Duodenal mucosa (tissue), 2 donors: ENCODE data around the gene TBL1XR1.

ENCODE experiments used
- H3K27ac ChIP-seq: one replicate; pipeline ENCODE4 v1.7.0; 2013; ENCODE audit warnings: low read depth, low read length
- H3K27me3 ChIP-seq, 2 donors: one replicate each; pipeline ENCODE4 v1.7.0; 2013; ENCODE audit warnings: low read length in 2 of 2, control low read depth in 1 of 2; ENCODE audit not compliant: insufficient read depth in 2 of 2, control insufficient read depth in 1 of 2
- H3K36me3 ChIP-seq, 2 donors: one replicate each; pipeline ENCODE4 v1.7.0; 2013; ENCODE audit warnings: low read length in 2 of 2, control low read depth in 1 of 2; ENCODE audit not compliant: insufficient read depth in 2 of 2, control insufficient read depth in 1 of 2
- H3K4me1 ChIP-seq, 2 donors: one replicate each; pipeline ENCODE4 v1.7.0; 2013; ENCODE audit warnings: low read length in 2 of 2, control low read depth in 1 of 2; ENCODE audit not compliant: insufficient read depth in 2 of 2, control insufficient read depth in 1 of 2
- H3K4me3 ChIP-seq, 2 donors: one replicate each; pipeline ENCODE4 v1.7.0; 2013; ENCODE audit warnings: low read length in 2 of 2, low read depth in 1 of 2
- H3K9ac ChIP-seq, 2 donors: one replicate each; pipeline ENCODE4 v1.7.0; 2013; ENCODE audit warnings: low read length in 2 of 2, low read depth in 1 of 2
- H3K9me3 ChIP-seq, 2 donors: one replicate each; pipeline ENCODE4 v1.7.0; 2013; ENCODE audit warnings: low read length in 2 of 2, control low read depth in 1 of 2; ENCODE audit not compliant: control insufficient read depth in 1 of 2

TBL1XR1 gene

GRCh38 chr3:177080122-177080521 lies 117.2 kb downstream of the TBL1XR1 start:
- Histone ChIP-seq H3K4me1 (peaks cover 0 to 7% of the 10 kb centered on the region in 2 donors), H3K36me3 (peaks cover 0 to 4% of the 10 kb centered on the region in 2 donors), H3K27me3 (no peaks in the 10 kb centered on the region), H3K9ac (no peak overlapping the region), H3K9me3 (no peaks in the 10 kb centered on the region), H3K27ac (no peak overlapping the region), H3K4me3 (no peak overlapping the region)

GRCh38 chr3:177079684-177080083 lies 117.6 kb downstream of the TBL1XR1 start:
- H3K36me3 ChIP-seq = peaks cover 0 to 4% of the 10 kb centered on the region in 2 donors
- no peak overlapping the region for H3K4me3 ChIP-seq
- H3K27me3 ChIP-seq = no peaks in the 10 kb centered on the region
- no peak overlapping the region for H3K9ac ChIP-seq
- H3K9me3 ChIP-seq = no peaks in the 10 kb centered on the region
- H3K4me1 ChIP-seq = peaks cover 0 to 7% of the 10 kb centered on the region in 2 donors
- H3K27ac ChIP-seq = no peak overlapping the region

- Histone ChIP-seq H3K4me3 (no peak overlapping the region), H3K9ac (no peak overlapping the region), H3K4me1 (peaks cover 0 to 20% of the 10 kb centered on the region in 2 donors), H3K36me3 (peaks cover 0 to 4% of the 10 kb centered on the region in 2 donors), H3K27ac (no peak overlapping the region), H3K27me3 (no peaks in the 10 kb centered on the region), H3K9me3 (no peaks in the 10 kb centered on the region)
These were observed 125.7 kb downstream of the TBL1XR1 start for GRCh38 chr3:177071496-177072156.

- no peak overlapping the region for H3K9ac ChIP-seq
- no peaks in the 10 kb centered on the region for H3K36me3 ChIP-seq
- H3K9me3 ChIP-seq = no peaks in the 10 kb centered on the region
- H3K4me1 ChIP-seq = peaks cover 4 to 32% of the 10 kb centered on the region in 2 donors
- no peaks in the 10 kb centered on the region for H3K27me3 ChIP-seq
- no peak overlapping the region for H3K27ac ChIP-seq
- H3K4me3 ChIP-seq = no peak overlapping the region
These were observed 127.6 kb downstream of the TBL1XR1 start for GRCh38 chr3:177069514-177070329.

- Histone ChIP-seq H3K27me3 (no peaks in the 10 kb centered on the region), H3K36me3 (no peaks in the 10 kb centered on the region), H3K4me1 (peaks cover 4 to 32% of the 10 kb centered on the region in 2 donors), H3K9me3 (no peaks in the 10 kb centered on the region), H3K27ac (no peak overlapping the region), H3K9ac (no peak overlapping the region), H3K4me3 (no peak overlapping the region)
These were observed 128.3 kb downstream of the TBL1XR1 start for GRCh38 chr3:177068967-177069366.

GRCh38 chr3:177066068-177066467 lies 131.2 kb downstream of the TBL1XR1 start:
- Histone ChIP-seq H3K36me3 (no peaks in the 10 kb centered on the region), H3K9ac (no peak overlapping the region), H3K9me3 (no peaks in the 10 kb centered on the region), H3K4me1 (peaks cover 4 to 46% of the 10 kb centered on the region in 2 donors), H3K27ac (no peak overlapping the region), H3K4me3 (no peak overlapping the region), H3K27me3 (no peaks in the 10 kb centered on the region)

- Histone ChIP-seq H3K4me1 (peaks cover 4 to 46% of the 10 kb centered on the region in 2 donors), H3K9ac (no peak overlapping the region), H3K9me3 (no peaks in the 10 kb centered on the region), H3K27ac (no peak overlapping the region), H3K36me3 (no peaks in the 10 kb centered on the region), H3K27me3 (no peaks in the 10 kb centered on the region), H3K4me3 (no peak overlapping the region)
These were observed 131.8 kb downstream of the TBL1XR1 start for GRCh38 chr3:177065285-177066033.

GRCh38 chr3:177062052-177062732 lies 135.1 kb downstream of the TBL1XR1 start:
- H3K27me3 ChIP-seq = no peaks in the 10 kb centered on the region
- no peaks in the 10 kb centered on the region for H3K9me3 ChIP-seq
- H3K4me3 ChIP-seq = no peak overlapping the region
- no peak overlapping the region for H3K27ac ChIP-seq
- H3K36me3 ChIP-seq = no peaks in the 10 kb centered on the region
- no peak overlapping the region for H3K9ac ChIP-seq
- H3K4me1 ChIP-seq = peaks cover 9 to 42% of the 10 kb centered on the region in 2 donors

- no peaks in the 10 kb centered on the region for H3K9me3 ChIP-seq
- H3K4me3 ChIP-seq = no peak overlapping the region
- H3K4me1 ChIP-seq = peaks cover 9 to 43% of the 10 kb centered on the region in 2 donors
- no peak overlapping the region for H3K9ac ChIP-seq
- no peak overlapping the region for H3K27ac ChIP-seq
- H3K36me3 ChIP-seq = no peaks in the 10 kb centered on the region
- no peaks in the 10 kb centered on the region for H3K27me3 ChIP-seq
These were observed 135.9 kb downstream of the TBL1XR1 start for GRCh38 chr3:177061369-177061768.
